GM21576 (cell line): ENCODE results near the gene ABCA8.

Experiments used
- ATAC-seq: cut with Tn5 transposase; IDR thresholded peaks from one replicate; pipeline ENCODE4 v1.9.1; 2021; ENCODE audit warnings: mild to moderate bottlenecking, moderate library complexity; ENCODE audit not compliant: unreplicated experiment

ABCA8 gene

DNA sequence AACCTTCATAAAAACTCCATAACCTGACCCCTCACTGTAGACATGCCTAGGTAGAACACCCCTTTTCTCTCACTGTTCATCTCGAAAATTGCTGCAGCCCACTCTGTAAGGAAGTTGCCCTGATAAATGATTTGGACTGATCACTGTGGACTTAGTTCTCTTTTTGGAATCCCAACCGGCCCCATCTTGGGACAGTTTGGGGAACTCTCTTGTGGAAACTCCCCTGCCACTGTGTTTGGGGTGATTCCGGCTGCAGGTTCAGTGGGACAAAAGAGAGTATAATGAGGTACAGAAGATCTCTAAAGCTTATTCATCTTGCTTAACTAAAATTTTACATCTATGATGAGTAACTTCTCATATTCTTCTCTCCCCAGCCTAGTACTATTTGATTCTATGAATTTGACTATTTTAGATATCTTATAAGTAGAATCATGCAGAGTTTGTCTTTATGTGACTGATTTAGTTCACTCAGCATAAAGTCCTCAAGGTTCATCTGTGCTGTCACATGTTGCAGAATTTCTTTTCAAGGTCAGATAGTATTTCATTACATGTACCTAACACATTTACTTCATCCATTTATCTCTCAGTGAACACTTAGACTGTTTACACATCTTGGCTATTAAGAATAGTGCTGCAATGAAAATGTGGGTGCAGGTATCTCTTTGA, 84.9 kb downstream of the ABCA8 start:
- no peak for ATAC-seq

DNA sequence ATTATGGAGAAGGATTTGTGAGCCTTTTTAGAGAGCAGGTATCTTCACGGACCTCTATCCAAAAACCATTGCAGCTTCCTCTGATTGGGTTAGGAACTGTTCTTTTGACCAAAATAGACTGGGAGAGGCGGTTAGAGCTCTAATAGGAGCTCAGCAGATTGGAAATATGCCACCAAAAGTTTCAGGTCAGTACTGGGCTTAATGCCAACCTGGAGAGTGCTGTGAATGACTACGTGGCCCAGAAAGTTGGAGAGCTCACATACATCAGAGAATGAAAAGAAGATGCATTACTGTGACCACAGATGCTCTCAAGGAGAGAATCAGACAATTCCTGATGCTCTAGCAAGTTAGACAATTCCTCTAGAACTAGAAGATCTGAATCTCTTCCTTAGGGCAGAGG, 86.5 kb downstream of the ABCA8 start:
- no peak for ATAC-seq

DNA sequence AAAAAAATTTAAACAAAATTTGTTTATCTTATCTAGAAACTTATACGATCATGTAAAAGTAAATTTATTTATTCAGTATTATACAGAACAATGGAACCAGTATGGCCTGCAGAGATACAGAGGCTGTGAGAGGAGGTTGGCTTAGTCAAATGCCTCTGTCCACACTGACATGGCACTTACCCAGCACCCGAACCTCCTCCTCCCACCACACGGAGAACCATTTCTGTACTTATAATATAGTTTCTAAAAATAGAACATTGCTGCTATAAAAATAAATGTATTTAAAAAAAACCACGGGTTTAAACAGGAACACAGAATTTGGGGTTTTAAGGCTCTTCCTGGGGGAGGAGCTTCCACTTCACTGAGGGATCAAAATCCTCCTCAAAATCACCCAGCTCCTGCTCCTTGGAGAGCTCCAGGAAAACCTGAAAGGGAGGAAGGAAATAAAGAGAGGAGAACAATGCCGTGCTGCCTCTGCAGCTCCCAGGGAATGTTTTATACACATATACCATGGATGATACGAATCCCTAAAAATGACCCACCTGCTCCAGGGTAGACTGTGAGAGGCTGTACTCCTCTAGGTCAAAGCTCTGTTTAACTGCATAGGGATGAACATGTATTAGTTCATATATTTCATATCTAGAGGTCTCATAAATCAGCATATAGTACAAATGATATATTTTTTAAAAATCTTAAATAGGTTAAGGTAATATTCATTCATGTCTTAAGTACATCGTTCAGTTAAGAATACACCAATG, 87.3 kb downstream of the ABCA8 start:
- ATAC-seq, result no peak

DNA sequence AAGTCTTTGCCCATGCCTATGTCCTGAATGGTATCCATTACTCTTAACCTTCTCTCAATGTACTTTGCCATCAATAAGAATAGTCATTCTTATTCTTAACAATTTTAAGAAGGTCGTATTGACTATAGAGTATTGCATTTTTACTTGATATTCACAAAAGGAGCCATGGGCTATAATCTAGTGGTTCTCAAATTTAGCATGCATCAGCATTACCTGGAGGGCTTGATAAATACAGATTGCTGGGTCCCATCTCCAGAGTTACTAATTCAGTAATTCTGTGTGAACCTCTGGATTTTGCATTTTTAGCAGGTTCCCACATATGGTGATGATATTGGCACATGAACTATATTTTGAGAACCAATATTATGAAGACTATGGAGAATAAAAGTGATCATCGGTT, 89.6 kb downstream of the ABCA8 start:
- ATAC-seq, result no peak

DNA sequence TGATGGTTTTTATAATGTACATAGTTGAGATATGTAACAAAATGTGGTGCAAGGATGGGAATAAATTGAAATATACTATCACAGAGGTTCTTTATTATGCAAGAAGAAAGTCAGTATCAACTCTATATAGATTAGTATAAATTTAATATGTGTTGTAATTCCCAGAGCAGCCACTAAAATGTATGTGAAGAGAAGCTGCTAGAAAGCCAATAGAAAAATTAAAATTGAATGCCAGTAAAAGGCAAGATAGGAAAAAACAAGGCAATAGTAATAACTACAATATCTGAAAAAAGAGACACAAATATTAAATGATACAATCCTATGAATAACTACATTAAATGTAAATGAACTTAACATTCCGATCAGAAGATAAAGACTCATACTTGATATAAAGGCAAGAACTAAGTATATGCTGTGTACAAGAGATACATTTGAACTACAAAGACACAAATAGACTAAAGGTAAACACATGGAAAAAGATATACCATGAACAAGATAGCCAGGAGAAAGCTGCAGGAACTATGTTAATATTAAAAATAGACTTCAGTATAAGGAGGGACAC, 92.0 kb downstream of the ABCA8 start:
- no peak for ATAC-seq

DNA sequence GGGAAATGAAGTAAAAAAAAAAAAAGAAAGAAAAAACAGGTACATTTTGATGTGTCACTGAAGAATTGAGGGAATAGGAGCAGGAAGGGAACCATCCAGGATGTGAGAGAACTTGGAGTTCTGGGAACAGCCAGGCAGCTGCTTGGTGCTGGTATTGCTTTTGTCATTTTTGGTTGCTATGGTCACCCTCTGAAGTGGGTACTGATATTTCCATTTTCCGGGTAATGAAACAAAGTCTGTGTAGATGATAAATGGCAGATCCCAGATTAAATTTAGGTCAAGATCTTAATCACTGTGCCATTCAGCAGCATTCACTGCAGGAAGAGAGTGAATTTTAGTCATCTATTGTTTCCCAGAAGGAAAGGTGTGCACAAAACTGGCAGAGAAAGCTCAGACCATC, 93.6 kb downstream of the ABCA8 start:
- ATAC-seq, result no peak

DNA sequence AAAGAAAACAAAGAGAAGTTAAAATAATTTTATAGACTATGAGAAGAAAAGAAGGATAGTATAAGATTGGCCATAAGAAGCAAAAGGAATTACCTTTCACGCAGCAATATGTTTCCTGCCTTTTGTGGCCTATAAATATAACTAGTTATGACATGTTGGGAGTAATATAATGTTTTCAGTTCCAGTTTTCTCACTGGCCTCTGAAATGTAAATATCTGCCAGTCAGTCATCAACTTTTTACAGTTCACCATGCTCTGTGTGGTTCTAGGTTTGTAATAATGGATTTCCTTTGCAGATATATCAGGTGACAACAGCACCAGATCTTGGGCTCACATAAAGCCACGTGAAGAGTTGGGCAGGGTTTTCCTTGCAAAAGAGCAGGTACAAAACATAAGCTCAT, 94.3 kb downstream of the ABCA8 start:
- no peak for ATAC-seq

DNA sequence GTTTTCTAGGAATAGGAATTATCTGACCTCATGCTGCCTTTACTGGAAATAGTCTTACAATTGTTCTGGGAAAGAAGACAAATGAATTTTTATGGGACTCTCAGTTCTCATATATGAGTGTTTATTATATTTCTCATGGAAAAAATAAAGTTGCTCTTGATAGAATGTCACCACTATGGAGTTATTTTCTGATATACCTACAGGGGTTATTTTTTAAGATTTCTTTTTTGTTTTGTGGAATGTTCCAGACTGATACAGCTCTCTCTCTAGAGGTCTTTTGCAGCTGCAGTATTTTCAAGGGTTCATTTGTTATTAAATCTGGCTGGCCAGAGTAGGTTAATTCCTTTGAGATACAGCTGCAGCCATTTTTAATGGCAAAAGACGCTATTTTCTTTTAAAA, 100.7 kb downstream of the ABCA8 start:
- no peak for ATAC-seq

DNA sequence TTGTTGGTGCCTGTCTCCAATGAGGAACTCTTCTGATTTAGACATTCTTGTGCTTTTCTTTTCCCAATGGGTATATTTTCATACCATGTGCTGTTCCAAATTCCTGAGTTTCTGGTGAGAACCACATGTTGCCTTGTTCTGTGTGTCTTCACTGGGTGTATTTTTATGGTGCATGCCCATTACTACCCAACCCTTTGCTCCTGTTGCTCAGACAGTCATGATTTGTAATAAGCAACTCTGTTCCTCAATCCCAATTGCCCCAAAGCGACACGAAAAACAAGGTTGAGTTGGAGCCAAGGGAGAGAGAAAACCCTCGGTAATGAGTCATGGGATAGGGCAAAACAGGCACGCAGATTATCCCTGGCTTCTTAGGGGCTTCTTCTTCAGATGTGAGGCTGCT, 101.8 kb downstream of the ABCA8 start:
- no peak for ATAC-seq

DNA sequence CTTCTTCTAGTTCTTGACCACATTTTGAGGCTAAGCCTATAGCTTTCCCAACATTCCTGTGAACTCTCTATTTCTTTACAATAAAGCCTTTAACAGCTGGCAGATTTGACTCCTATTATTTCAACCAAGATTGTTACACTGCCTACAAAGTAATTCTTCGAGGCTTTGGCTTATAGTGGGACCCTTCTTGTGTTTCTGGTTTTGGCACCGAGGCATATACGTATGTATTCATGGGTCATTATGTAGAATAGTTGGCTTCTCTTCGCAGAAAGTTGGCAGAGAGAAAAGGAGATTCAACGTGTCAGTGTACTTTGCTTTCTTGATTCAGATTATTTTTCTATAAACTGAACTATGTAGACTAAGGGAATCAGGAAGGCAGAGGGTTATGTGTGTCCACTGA, 102.2 kb downstream of the ABCA8 start:
- no peak for ATAC-seq

DNA sequence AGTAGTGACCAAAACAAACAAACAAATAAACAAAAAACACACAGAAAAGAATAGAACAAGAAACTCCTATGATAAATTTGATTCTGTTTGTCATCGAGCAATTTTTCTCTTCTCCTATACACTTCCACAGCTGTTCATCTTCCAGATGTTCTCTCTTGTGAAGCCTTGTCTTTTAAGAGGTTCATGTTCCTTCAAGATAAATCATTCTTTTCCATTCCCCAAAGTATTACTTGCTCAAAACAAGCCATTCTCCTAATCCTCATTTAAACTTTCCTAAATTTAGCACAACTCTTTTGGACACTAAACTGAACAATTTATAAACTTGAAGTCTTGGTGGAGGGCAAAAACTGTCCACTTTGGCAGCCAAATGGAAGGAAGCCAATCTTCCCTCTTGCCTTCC, 103.3 kb downstream of the ABCA8 start:
- no peak for ATAC-seq

DNA sequence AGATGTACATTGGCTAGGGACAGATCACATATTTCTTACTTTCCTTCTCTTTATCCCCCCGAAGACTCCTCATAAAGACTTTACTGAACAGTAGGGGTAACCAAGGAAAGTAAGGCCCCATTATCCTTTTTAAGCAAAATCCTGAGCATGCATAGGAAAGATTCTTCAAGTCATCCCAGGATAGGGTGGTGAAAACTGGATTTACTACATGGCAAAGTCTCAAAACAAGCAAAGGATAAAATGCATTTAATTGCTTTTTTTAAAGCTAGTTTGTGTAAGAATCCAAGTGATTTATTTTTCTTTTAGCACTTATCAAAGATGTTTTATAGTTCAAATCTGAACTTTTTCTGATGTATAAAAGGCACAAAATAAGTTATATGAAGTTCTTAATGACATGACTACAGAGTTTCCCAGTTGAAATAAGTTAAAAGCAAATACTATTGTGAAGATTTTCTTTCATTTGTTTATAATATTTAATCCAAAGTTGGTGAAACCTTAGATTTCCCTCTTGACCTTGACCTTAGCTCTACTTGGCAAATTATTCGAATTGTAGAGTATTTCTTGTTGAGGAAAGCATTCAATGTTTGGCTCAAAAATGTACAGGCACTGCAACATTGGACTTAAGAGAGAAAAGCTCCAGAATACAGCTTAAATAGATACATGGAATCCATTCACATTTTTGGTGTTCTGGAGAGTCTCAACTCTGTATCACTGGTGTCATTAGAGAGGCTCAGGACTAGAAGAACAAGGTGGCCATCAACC, 104.3 kb downstream of the ABCA8 start:
- ATAC-seq, result no peak

DNA sequence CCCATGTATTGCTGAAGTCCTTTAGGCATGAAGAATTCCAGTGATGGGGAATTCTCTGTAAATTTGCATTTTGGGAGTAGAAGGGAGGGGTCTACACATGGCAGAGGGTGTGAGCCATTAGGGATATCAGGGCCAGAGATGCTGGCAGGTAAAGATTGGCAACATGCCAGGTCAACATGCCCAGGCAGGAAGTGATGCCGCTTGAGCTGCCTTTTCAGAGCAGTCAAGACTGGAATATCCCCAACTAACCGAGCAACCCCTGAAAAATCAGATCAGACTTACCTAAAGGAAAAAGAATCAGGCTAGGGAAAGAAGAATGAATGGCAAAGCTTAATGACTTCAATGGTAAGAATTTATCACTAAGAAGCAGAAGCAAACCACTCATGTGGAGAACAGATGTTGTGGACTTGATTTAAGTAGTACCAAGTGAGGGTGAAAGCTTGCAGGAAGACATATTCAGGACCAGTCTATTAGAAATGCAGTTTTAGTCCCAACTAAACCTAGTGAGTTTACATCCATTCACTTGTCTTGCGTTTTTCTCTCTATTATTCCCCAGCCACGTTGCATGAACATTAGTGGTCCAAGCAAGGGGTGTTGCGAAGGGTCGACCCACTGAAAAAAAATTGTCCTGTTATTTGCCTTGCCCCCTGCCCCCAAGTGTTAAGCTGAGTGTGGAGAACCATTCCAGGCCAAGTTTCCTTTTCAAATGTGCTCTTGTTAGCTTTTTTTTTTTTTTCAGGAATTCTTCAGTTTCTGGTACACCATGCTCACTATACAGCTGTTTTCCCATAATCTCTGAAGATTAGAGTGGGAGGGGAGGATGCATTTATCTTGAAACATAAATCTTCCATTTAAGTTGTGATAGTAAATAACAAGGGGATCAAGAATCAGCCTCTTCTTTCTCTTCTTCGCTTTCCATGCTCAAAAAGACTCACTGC, 105.2 kb downstream of the ABCA8 start:
- ATAC-seq, result no peak

DNA sequence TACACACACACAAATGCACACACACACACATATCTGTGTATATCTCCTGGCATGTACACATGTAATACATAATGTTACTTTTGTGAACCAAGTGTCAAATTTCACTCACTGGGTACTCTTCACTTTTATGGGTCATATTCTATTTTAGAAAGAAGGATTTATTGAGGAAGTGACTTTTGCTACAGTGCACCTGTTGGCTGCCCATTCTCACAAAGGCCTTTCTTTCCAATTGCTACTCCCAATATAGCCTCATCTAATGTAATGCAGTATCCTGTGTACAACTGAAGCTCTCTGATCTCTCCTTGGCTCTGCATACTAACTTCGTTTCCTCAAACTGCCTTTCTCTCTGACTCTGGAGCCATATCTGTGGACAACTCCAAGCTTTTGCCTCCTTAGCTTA, 107.5 kb downstream of the ABCA8 start:
- no peak for ATAC-seq

DNA sequence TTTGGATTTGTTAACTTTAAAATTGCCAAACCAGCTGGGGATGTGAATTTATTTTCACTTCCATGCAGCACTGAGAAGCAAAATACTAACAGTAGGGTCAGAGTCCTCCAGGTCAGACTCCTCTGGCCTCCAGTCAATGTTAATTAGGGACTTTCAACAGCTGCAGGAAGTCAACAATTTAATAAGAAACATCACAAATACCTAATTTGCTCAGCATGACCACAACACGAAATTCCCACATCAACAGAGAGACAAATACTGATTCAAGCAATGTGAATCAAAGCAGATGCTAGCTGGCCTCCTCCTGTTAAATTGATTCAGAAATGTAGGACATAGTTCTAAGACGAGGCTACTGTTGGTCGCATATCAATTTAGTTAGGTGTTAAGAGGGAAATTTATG, 111.7 kb downstream of the ABCA8 start:
- ATAC-seq, result no peak

DNA sequence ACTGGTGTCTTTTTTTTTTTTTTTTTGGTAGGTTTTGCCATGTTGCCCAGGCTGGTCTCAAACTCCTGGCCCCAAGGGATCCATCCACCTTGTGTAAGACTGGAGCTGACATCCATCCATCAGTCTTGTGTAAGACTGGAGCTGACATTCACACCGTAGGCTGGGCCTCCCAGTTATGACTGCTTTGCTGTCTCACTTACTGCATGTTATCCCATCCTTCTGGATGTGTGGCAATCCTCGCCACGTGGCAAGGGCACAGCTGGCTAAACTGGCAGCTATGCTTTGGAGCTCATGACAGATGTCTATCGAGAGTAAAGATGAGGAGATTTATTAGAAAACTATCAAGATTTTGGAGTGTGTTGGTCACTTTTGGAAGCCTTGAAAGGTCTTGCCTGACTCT, 115.1 kb downstream of the ABCA8 start:
- ATAC-seq, result no peak

DNA sequence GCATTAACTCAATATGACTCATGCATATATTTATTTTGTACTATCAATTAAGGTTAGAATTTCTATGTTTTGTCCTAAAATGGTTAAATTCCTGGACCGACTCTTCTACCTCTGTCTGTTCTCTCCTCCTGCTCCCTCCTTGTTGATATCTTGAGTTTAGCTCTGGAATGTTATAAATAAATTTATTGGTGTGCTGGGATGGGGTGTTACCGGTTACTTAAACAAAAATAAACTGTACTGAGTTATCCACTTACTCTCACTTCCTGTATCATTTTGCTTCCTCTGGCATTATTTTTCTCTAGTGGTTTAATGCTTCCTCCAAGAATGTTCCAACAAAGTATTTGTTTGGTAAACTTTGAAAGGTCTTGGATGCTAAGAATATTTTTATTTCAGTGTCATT, 120.1 kb downstream of the ABCA8 start:
- no peak for ATAC-seq

DNA sequence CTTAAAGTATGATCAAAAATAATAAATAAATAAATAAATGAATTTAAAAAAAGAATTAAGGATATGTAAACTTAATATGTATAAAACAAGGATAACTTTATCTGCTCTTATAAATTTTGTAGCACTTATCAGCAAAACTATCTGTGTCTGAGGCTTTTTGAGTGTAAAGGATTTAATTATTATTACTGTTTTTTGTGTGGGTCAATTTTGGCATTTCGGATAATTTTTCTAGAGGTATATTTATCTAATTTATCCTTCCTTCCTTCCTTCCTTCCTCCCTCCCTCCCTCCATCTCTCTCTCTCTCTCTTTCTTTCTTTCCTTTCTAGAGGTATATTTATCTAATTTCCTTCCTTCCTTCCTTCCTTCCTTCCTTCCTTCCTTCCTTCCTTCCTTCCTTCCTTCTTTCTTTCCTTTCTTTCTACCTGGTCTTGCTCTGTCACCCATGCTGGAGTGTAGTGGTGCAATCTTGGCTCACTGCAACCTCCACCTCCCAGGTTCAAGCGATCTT, 120.8 kb downstream of the ABCA8 start:
- ATAC-seq, result no peak

DNA sequence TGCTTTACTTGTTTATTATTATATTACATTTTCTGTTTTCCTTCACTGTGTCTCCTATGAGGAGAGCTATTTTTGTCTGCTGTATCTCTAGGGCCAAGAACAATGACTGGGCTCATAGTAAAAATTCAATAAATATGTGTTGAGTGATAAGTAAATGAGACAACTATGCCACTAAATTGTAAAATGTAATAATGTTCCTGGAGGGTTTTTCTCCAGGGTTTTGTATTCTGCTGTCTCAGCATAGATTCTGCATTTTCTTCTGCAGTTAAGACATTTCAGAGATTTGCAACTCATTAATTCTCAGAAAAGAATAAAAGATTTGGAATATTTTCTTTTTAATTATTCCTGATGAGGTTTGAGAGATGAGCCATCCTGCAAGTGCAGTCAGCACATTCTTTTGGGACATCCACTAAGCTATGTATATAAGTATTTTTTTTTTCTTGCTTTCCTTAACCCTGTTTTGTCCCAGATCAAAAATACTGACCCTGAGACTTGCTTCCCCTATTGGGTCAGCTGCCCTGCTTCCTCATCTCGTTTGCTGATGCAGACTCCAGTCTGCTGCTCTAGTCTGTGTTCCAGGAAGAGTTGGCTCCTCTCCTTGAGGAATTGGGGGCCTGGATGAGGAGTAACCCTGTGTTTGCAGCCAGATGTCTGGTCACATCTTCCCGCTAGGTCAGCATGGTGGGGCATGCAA, 122.9 kb downstream of the ABCA8 start:
- no peak for ATAC-seq

DNA sequence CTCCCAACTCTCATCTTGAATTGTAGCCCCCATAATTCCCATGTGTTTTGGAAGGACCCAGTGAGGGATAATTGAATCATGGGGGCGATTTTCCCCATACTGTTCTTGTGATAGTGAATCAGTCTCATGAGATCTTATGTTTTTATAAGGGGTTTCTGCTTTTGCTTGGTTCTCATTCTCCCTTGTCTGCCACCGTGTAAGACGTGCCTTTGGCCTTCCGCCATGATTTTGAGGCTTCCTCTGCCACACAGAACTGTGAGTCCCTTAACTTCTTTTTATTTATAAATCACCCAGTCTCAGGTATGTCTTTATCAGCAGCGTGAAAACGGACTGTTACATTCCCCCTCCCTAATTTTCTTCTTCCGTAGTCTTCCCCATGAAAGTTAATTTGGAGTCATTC, 124.0 kb downstream of the ABCA8 start:
- no peak for ATAC-seq
